GM19324 (cell line): ENCODE results near the gene LFNG.

Experiments
- ATAC-seq: cut with Tn5 transposase; IDR thresholded peaks from one replicate; pipeline ENCODE4 v1.9.1; 2021; ENCODE audit warnings: mild to moderate bottlenecking, moderate library complexity; ENCODE audit not compliant: unreplicated experiment, low FRiP score

Gene LFNG

DNA sequence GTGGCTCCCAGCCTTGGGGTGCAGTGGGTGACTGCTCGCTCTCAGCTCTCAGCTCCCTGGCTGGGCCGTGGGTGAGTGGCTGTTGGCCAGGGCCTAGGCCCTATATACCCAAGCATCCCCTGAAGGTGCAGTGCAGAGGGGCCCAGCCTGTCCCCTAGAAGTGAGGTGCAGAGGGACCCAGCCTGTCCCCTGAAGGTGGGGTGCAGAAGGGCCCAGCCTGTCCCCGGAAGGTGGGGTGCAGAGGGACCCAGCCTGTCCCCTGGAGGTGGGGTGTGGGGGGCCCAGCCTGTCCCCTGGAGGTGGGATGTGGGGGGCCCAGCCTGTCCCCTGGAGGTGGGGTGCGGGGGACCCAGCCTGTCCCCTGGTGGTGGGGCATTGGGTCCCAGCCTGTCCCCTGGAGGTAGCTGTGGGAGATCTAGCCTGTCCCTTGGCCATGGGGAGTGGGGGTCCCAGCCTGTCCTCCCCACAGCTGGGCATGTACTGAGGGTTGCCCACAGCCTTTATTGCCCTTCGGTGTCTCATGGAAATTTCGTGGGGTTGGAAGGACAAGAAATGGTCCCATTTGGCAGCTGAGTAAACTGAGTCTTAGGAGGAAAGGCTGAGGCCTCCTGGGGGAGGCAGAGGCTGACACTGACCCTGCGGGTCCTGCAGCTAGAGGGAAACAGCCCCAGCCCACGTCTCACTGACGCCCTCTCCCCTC lies 17.5 kb upstream of the LFNG start:
- ATAC-seq = no peak

DNA sequence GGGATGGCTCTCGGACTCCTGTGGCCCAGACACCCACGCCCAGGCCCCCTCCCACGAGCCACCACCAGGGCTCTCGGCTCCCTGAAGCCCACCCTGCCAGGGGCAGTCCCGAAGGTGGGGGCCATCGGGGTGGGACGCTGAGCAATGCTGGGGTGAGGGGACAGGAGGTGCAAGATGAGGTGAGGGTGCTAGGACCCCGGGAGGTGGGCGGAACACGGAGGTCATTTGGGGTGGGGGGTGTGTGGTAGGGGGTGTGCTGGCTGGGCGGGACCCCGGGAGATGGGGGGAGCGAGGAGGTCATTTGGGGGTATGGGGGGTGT lies 17.0 kb upstream of the LFNG start:
- ATAC-seq = no peak

DNA sequence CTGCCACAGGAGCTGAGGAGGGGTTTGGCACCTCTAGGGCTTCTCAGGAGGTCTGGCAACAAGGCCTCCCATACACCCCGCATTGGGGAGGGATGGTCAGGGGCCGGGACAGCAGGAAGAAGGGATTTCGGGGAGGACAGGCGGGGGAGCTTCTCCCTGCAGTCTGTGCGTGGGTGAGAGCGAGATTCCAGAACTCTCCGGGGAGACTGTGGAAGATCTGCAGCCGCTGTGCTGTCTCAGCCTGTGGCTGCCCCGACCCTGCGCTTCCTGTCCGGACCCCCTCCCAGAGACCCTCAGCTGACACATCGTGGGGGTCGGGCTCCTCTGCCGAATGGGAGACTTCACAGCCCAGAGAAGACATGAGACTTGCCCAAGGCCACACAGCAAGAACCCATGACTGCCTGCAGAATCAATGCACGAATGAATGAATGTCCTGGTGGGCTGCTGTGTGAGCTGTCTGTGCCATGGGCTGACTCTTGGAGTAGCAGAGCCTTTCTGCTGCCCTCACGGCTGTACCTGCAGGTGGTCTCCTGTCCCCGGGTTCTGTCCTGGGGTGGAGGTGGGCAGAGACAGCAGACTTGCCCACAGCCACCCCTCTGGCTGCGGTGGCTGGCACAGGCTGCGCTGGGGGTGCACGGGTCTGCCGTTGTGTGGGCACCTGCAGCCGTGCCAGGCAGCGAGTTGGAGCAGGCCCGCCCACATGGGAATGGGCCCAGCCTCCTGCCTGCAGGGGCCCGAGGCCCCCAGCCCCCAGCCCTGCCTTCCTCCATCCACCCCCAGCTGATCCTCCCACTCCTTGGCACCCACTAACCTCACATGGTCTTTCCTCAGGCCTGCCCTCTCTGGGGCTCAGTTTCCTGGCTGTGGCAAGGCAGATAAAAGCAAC lies 16.3 kb upstream of the LFNG start:
- ATAC-seq = no peak

DNA sequence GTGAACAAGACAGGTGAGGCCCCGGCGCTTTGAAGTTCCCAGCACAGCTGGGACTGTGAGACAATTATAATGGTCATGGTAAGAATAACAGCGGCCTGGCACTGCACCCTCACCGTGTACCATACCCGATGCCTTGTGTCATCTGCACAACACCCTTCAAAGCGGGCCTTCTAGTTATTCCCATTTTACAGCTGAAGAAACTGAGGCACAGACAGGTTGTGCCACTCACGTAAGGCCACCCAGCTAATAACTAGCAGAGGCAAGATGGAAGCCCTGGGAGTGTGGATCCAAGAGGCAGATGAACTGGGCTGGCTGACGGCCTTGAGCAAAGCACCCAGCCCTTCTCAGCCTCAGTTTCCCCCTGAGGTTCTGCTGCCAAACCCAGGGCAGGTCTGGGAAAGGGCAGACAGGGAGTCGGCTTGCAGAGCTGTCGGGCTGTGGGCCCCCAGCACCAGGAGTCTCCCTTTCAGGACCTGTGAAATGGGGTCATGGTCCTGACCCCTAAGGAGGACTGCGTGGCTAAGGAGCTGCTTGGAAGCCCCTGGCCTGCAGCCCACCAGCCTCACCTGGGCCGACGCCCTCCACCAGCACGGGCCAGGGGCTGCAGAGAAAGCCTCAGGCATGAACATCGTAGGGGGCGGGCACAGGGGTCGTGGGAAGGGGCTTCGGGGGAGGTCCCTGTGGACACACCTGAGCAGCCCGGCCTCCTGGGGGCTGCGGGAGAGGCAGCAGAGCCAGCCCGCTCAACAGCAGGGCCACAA lies 15.3 kb upstream of the LFNG start:
- ATAC-seq = no peak

DNA sequence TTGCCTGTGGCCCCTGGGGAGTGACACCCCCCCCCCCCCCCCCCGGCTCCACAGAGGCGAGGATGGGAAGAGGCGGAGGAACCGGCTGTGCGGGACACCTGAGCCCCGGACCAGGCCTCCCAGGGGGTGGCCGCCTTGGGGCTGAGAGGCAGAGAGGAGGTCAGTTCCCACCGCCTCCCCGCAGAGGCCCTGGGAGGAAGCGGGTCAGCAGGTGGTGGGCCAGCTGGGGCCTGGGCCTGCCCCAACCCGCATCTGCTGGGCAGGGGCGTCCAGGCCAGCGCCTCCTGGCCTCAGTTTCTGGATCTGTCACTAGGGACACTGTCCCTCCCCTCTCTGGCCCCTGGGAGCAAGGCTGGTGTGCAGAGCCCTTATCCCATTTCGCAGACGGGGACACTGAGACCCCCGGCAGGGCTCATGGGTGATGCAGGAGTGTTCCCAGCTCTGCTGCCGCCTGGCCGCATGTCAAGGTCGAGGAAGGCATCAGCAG lies 14.6 kb upstream of the LFNG start:
- no peak for ATAC-seq

DNA sequence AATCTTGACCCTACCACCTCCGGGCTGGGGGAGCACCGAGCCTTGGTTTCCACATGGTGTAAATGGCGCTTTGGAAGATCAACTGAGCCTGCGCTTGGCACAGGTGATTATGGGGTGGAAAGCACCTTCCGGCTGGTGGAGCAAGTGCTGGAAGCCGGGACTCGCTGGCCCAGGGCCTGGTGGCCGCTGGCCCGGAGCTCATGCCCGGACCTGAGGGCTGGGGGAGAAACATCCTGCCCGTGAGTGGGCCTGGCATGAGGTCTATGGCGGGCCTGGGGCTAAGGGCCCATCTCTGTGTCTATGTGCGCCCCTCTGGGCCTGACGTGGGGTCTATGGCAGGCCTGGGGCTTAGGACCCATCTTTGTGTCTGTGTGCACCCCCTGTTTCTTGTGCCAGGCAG lies 14.2 kb upstream of the LFNG start:
- ATAC-seq = no peak

DNA sequence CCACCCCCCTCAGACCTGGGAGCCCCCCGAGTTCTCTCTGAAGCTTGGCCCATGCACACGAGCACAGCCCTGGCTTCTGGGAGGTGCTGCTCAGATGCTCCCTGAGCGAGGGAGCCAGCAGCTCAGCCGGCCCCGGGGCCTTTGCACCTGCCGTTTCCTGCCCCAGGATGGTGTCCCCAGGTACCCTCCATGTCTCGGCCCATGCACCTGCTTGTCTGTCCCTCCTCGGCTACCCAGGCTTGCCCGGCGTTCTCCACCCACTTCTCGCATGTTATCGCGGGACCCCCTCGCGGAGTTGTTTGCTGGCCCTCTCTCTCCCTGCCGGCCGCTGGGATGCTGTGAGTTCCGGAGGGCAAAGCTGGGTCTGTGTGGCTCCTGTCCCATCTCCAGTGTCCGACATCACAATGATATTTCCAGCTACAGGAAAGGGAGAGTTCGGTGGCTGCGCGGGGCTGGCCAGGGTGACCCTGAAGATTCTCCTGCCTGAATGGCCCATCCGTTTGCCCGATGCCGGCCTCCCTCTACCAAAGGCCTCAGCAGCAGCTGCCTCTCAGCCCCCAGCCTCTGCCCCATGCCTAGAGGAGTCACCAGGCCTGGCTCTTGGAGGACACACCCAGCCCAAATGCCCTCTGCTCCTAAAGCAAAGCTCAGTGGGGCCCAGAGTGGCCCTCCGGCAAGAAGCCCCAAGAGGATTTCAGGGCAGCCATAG lies 12.2 kb upstream of the LFNG start:
- no peak for ATAC-seq

DNA sequence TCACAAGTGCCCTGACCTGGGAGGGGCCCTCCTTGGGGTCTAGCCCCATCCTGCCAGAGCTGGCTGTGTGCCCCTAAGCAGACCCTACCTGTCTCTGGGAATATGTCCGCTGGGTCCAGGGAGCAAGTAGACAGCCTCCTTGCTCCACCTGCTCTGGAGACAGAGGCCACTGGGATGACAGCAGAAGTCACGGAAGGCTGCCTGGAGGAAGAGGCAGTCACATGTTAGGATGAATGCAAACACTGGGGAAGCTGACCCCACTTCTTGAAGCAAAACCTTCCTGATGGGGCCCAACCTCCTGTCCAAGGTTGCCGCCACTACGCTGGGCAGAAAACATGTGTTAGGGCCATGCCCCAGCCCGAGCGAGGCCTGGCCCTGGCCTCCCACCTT lies 11.7 kb upstream of the LFNG start:
- ATAC-seq = no peak

DNA sequence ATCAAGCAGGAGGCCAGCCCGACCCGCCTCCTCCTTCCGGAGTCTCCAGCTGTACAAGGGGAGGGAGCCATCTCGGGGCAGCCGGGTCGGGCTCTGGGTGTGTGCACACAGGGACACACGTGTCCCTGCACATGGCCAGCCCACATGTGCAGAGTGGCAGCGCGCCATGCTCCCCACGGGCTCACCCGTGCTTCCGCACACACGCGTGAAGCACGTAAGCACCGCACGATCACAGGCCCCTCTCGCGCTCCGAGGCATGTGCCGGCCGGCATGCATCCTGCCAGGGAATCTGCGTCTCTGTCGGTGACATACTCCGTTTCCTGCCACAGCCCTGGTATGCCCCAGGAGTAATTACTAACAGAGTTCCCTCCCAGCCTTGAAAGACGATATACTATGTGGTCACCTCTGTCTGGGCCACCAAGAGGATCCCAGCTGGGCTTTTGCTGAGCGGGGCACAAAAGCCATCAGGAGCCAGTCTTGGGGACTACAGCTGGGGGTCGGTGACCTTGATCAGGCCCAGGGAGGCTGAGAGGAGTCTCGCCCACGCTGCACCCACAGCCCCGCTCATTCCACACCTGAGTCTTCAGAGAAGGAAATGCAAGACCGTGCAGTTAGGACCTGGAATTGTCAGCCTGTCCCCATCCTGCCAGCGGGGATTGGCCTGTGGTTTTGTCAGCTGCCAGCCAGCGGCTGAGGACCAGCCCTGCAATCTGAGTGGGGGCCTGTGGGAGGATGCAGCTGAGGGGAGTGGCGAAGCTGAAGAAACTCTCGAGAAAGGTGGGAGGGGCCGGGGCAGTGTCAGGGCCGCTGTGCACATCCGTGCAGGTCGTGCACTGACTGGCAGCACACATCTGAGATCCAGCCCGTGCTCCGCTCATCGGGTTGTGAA lies 11.0 kb upstream of the LFNG start:
- ATAC-seq = peak; percentile 43

DNA sequence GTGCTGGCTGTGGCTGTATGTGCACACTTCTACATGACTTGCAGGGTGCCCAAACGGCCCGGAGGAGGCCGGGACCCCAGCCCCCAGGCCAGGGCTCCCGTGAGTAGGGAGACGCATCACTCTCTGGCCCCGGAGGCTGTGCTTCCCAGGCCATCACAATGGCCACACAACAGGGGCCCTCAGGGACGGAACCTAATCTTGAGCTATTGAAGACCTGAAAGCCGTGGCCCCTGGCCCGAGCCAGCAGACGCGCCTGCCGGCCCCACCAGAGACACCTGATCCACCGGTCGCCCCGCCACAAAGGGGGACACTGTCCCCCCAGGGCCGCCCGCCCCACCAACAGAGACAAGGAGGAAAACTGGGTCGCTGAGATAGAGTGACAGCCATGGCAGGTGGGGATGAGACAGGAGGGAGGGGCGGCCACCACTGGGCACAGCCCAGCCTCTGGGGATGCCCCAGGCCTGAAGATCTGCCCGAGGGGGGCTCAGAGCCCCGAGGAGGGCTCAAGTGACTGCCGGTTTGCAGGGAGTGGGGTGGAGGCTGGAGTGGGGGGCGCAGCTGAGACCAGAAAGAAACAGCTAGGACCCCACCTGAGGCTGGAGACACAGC lies 10.2 kb upstream of the LFNG start:
- no peak for ATAC-seq

DNA sequence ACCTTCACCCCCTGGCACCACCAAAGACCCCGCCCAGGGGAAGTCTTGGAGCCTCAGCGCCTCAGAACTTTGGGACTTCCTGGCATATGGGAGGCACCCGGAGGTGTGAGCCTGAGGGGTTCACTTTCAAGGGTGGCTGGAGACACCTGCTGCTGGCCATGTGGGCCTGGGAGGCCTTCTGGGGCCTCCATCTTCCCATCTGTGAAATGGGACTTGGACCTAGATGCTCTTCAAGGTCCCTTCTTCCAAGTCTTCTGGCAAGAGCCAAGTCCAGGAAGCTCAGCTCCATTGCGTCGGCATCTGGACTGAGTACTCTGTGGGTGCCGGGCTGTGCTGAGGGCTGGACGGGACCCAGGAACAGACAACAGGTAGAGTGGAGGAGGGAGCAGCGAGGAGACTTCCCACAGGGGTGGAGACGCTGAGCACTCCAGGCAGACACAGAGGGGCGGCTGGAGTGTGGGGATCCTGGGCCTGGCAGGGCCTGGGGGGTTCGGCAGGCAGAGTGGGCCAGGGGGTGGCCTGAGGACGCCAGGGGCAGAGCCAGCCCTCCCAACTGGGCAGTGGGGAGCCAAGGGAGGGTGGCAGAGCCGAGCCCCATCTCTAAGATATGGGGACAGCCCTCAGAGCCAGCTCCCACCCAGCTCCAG lies 9.3 kb upstream of the LFNG start:
- no peak for ATAC-seq

DNA sequence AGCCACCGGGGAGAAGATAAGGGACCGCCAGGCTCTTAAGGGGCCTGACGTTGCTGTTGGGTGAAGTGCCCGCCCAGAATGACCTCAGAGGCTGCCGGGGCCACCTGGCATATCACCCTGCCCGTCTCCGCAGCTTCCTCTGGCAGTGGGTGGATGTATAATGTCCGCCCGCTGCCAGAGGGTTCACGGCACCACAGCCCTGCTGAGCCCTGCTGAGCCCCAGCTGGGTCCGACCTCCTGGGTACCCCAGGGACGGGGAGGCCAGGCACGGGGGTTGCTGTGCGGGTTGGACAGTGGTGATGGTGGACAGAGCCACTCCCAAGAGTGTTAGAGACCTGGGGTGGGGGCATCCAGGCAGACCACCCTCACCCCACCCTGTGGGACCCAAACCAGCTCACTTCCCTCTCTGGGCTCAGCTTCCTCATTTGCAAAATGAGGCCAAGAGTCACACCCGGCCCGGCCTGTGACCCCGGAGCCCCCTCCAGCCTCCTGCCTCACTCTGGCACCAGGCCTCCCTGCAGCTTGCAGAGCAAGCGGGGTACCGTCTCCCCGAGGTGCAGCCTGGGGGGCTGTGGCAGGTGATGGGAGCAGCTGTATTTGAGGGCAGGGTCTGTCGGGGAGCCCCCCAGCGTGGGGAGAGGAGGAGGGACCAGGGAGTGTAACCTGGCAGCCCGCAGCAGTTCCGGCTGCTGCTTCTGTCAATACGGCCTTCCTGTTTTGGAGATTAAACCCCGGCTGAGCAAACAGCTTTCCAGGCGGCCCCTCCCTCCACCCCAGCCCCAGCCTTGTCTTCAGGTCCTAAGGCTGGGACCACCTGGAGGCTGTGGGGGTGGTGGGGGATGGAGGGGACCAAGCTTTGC lies 8.4 kb upstream of the LFNG start:
- ATAC-seq = peak; percentile 32

DNA sequence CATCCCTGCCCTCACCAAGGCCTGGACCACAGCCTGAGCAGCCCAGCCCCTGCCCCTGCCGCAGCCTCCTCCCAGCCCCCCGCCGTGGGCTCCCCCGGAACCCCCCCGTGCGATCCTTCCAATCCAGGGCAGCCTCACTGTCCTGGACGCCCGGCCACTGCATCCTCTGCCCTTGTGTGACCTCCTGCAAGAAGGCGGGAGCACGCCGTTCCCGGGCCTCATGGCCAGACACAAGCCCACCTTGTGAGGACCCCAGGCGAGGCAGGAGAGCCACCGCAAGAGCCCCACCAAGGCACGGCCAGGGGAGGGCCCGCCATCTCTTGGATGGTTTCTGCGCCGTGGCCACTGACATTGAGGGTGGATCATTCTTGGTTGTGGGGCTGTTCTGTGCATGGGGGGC lies 7.8 kb upstream of the LFNG start:
- no peak for ATAC-seq

DNA sequence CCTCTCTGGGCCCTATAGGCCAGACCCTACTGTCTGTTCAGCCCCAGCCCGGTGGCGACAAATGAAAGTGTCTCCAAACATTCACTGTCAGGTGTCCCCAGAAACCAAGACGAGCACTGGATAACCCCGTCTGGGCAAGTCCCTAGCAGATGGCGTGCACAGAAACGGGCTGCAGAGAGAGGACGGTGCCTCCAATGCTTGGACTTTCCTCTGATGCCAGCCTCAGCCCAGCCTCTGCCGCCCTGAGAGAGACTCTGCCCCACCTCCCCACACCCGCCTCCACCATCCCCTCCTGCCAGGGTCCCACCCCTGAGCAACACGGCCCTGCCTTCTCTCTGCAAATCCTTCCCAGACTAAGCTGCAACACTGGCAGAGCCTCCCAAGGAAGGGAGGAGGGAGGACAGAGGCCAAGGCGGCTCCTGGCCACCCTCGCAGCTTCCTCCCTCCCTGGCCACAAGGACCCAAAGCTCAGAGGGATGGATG lies 7.4 kb upstream of the LFNG start:
- ATAC-seq = no peak

DNA sequence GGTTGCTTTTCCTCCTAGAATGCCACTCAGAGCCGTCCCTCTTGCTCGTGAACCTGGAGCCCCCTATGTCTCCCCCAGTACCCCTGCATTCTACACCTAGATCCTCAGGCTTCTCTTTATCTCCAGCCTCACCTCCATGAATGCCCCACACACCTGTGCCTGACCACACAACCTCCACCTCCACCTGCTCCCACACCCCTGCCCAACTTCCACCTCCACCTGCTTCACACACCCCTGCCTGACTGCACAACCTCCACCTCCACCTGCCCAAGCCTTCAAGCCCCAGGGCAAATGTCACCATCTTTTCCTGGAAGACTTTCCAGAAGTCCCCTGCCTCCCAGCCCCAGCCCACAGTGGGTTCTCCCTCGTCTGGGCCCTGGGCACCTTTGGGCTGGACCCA lies 6.9 kb upstream of the LFNG start:
- no peak for ATAC-seq

DNA sequence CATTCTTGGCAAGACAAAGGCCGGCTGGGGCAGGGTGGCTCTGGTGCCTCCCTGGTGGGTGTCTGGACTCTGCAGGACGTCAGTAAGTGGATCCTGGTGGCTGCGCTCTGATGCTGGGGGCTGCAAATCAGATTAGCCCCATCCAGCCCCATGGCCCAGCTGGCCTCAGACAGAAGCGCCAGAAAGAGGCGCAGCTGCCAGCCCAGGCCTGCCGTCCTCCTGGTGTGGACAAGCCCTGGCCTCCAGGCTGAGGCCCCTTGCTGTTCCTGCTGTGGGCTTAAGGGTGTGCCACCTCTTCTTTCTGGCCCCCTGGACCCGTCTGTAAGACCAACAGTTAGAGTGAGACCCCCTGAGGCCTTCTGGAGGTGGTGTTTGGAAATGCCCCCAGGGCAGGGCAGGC lies 5.9 kb upstream of the LFNG start:
- no peak for ATAC-seq

DNA sequence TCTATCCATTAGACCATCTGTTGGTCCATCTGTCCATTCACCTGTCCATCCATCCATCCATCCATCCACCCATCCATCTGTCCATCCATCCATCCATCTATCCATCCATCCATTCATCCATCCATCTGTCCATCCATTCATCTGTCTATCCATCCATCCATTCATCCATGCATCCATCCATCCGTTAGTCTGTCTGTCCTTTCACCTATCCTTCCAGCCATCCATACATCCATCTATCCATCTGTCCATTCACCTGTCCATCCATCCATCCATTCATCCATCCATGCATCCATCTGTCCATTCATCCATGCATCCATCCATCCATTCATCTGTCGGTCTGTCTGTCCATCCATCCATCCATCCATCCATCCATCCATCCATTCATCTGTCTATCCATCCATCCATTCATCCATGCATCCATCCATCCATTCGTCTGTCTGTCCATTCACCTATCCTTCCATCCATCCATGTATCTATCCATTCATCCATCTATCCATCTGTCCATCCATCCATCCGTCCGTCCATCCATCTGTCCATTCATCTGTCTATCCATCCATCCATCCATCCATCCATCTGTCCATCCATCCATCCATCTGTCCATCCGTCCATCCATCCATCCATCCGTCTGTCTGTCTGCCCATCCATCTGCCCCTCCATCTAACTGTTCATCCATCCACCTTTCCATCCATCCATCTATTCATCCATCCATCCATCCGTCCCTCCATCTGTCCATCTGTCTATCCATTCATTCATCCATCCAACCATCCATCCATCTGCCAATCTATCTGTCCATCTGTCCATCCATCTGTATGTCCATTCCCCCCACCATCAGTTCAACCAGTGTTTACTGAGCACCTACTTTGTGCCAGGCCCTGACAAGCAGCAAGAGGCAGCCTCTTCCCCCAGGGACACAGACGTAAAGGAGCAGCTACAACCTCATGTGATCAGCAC lies 4.8 kb upstream of the LFNG start:
- ATAC-seq = no peak
